Measurements from ENCODE around the gene SHOX. TPM values are rescaled to one million over a fixed set of nuclear protein-coding genes. Genes with fewer than 3 reads are reported as not detected.
A peak's percentile ranks its signal among the peaks of the same experiment; 100 is the strongest.
"Not testable (repeated sequence)": the region's sequence is repeated elsewhere in the genome, so short reads cannot be mapped to it uniquely, and the experiment has no call there.

SHOX gene
- total RNA-seq, 6 donors from 2014 or later, result not detected

GRCh38 chrX:619451-619811 is 11.2 kb upstream of the SHOX start:
- Histone ChIP-seq H3K9me3 (no peaks in the 10 kb centered on the region), H3K4me3 (no peak overlapping the region), H3K27ac (no peak overlapping the region), H3K27me3 (peaks cover 0 to 25% (median 2%) of the 10 kb centered on the region in 4 donors), H3K36me3 (no peaks in the 10 kb centered on the region), H3K4me1 (peaks cover 0 to 9% (median 0%) of the 10 kb centered on the region in 4 donors)
- DNase-seq (peak in 1 of 2 donors; percentile 63), ATAC-seq (ENCODE audit: low FRiP score in 2 of 2) (no peak)
- 10% methylated on average over 15 of the region's 23 CpGs; no CpG with 5 or more reads in 1 of the 2 donors for WGBS, 2 donors
- TF ChIP-seq POLR2AphosphoS5 (IDR thresholded peaks at IDR 0.05) (no peak), POLR2A (IDR thresholded peaks at IDR 0.05) (no peak), EP300 (IDR thresholded peaks at IDR 0.05) (no peak), CTCF (IDR thresholded peaks at IDR 0.05) (no peak)

GRCh38 chrX:619812-620531 is 10.6 kb upstream of the SHOX start:
- H3K36me3 ChIP-seq, result no peaks in the 10 kb centered on the region
- H3K27ac ChIP-seq, result no peak overlapping the region
- ATAC-seq (ENCODE audit: low FRiP score in 2 of 2) (peak in 1 of 2 donors; percentile 31), DNase-seq (peak in 1 of 2 donors; percentile 68)
- TF ChIP-seq EP300 (IDR thresholded peaks at IDR 0.05), result no peak
- no peak for TF ChIP-seq CTCF (IDR thresholded peaks at IDR 0.05)
- TF ChIP-seq POLR2AphosphoS5 (IDR thresholded peaks at IDR 0.05), result no peak
- no peak for TF ChIP-seq POLR2A (IDR thresholded peaks at IDR 0.05)
- WGBS, 2 donors, result 2 to 11% methylated on average over 23 to 46 of the region's 48 CpGs
- H3K9me3 ChIP-seq, result no peaks in the 10 kb centered on the region
- peaks cover 0 to 9% (median 0%) of the 10 kb centered on the region in 4 donors for H3K4me1 ChIP-seq
- H3K4me3 ChIP-seq, result no peak overlapping the region
- H3K27me3 ChIP-seq, result peaks cover 0 to 25% (median 2%) of the 10 kb centered on the region in 4 donors

GRCh38 chrX:621705-622503 is 8.7 kb upstream of the SHOX start:
- DNase-seq, result no peak
- Histone ChIP-seq H3K27me3 (peaks cover 0 to 25% (median 2%) of the 10 kb centered on the region in 4 donors), H3K4me1 (peaks cover 0 to 9% (median 0%) of the 10 kb centered on the region in 4 donors), H3K4me3 (no peak overlapping the region), H3K9me3 (no peaks in the 10 kb centered on the region), H3K36me3 (no peaks in the 10 kb centered on the region), H3K27ac (no peak overlapping the region)
- ATAC-seq (ENCODE audit: low FRiP score in 2 of 2), result no peak
- WGBS, 2 donors, result 21 to 30% methylated on average over 10 to 11 of the region's 11 CpGs
- TF ChIP-seq EP300 (IDR thresholded peaks at IDR 0.05) (no peak), POLR2A (IDR thresholded peaks at IDR 0.05) (no peak), POLR2AphosphoS5 (IDR thresholded peaks at IDR 0.05) (no peak), CTCF (IDR thresholded peaks at IDR 0.05) (no peak)

GRCh38 chrX:622802-623201 is 7.8 kb upstream of the SHOX start:
- not testable (repeated sequence) for H3K4me3 ChIP-seq; H3K4me1 ChIP-seq; H3K36me3 ChIP-seq; H3K9me3 ChIP-seq; H3K27ac ChIP-seq; DNase-seq; ATAC-seq (ENCODE audit: low FRiP score in 2 of 2)
- H3K27me3 ChIP-seq, result peaks cover 0 to 28% (median 2%) of the 10 kb centered on the region in 4 donors
- 27 to 32% methylated on average over 2 to 3 of the region's 3 CpGs for WGBS, 2 donors

- Histone ChIP-seq H3K27me3 (peaks cover 0 to 26% (median 2%) of the 10 kb centered on the region in 4 donors), H3K4me1 (peaks cover 0 to 9% (median 0%) of the 10 kb centered on the region in 4 donors), H3K9me3 (no peaks in the 10 kb centered on the region), H3K4me3 (no peak overlapping the region), H3K36me3 (no peaks in the 10 kb centered on the region), H3K27ac (no peak overlapping the region)
- DNase-seq, result no peak
- ATAC-seq (ENCODE audit: low FRiP score in 2 of 2), result no peak
- TF ChIP-seq CTCF (IDR thresholded peaks at IDR 0.05), result no peak
- no peak for TF ChIP-seq POLR2AphosphoS5 (IDR thresholded peaks at IDR 0.05)
- TF ChIP-seq POLR2A (IDR thresholded peaks at IDR 0.05), result no peak
- no peak for TF ChIP-seq EP300 (IDR thresholded peaks at IDR 0.05)
- 4 to 6% methylated on average over 6 of the region's 6 CpGs for WGBS, 2 donors
These were observed 7.4 kb upstream of the SHOX start for GRCh38 chrX:623268-623598.

Measured in upper lobe of left lung (tissue), 6 donors.